Small intestine (tissue), 7 donors: ENCODE data around the gene NINJ2. TPM values are rescaled to one million over a fixed set of nuclear protein-coding genes. Genes with fewer than 3 reads are reported as not detected.

Experiments
- DNase-seq, 2 donors: peaks; one replicate each; pipeline versions ENCODE4 v3.0.0 to v3.0.0-alpha.2; 2013
- FAIRE-seq: peaks from 2 replicates; lab custom pipeline; 2012; peaks lifted over from hg19 to GRCh38; lab: Jason Lieb, UNC
- H3K27ac ChIP-seq, 3 donors: one replicate each; pipeline ENCODE4 v1.5.1; 2013; ENCODE audit warnings: low read length in 2 of 3, mild to moderate bottlenecking in 2 of 3, control low read depth in 1 of 3, inconsistent platforms in 1 of 3, low read depth in 1 of 3, moderate library complexity in 1 of 3
- H3K27me3 ChIP-seq, 3 donors: one replicate each; pipeline ENCODE4 v1.6.1; 2013; ENCODE audit warnings: low read length in 3 of 3, inconsistent platforms in 1 of 3; ENCODE audit not compliant: control insufficient read depth in 3 of 3, insufficient read depth in 3 of 3
- H3K36me3 ChIP-seq, 3 donors: one replicate each; pipeline ENCODE4 v1.6.1; 2013; ENCODE audit warnings: low read length in 3 of 3, inconsistent platforms in 1 of 3, low read depth in 1 of 3, mild to moderate bottlenecking in 1 of 3, moderate library complexity in 1 of 3; ENCODE audit not compliant: control insufficient read depth in 3 of 3, insufficient read depth in 2 of 3
- H3K4me1 ChIP-seq, 3 donors: one replicate each; pipeline ENCODE4 v1.6.1; 2013; ENCODE audit warnings: low read length in 2 of 3, inconsistent platforms in 1 of 3, low read depth in 1 of 3, mild to moderate bottlenecking in 1 of 3, moderate library complexity in 1 of 3; ENCODE audit not compliant: control insufficient read depth in 3 of 3, insufficient read depth in 2 of 3
- H3K4me3 ChIP-seq, 3 donors: one replicate each; pipeline ENCODE4 v1.5.1; 2013; ENCODE audit warnings: low read length in 3 of 3, control low read depth in 1 of 3, inconsistent platforms in 1 of 3, low read depth in 1 of 3, mild to moderate bottlenecking in 1 of 3, moderate library complexity in 1 of 3
- H3K9me3 ChIP-seq, 2 donors: one replicate each; pipeline ENCODE4 v1.6.1; 2013; ENCODE audit warnings: low read depth in 1 of 2, low read length in 1 of 2; ENCODE audit not compliant: control insufficient read depth in 2 of 2, insufficient read depth in 1 of 2
- WGBS, 3 donors: extraction: QIAGEN DNeasy Blood & Tissue Kit; methylation state at CpG; one replicate each; pipeline ENCODE4 v1.1.7; 2013; 5-methylcytosine and 5-hydroxymethylcytosine counted together
- polyA plus RNA-seq, 4 donors: library from polyadenylated mRNA; stranded (reverse) in 3 of 4; unstranded in 1 of 4; fragments of 200-250 nt in 3 of 4; fragments of 120-200 nt in 1 of 4; gene quantifications; one replicate each; pipeline versions ENCODE4 v1.2.1 to v1.2.3, GENCODE V29; 2013
- donor health status: healthy with polysubstance abuse.
- donor health status: control.
- donor health status: control.
- donor health status: Bipolar disorder and iron deficiency.
- donor health status: healthy.

The NINJ2 gene
- polyA plus RNA-seq, 4 donors, result 0.67 to 8.1 (median 3.8) TPM

DNA sequence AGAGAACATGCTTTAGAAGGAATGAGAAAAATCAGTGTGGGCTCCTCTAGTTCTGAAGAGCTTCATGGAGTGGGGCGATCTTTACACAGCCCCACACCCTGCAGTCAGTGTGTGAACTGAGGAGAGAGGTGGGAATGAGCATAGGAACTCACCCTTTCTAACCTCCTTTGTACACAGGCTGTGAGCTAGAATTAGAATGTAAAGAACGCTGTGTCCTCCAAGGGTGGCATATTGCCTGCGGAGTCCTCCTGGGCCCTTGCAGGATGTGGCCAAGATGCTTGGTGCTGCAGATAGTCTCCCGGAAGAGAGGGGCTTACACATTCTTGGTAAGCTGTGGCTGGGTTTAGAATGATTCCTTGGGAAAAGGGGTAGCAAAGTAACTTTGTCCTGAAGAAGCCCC, 43.9 kb downstream of the NINJ2 start:
- no peak overlapping the region for H3K27ac ChIP-seq
- no peaks in the 10 kb centered on the region for H3K27me3 ChIP-seq
- H3K4me3 ChIP-seq, result no peak overlapping the region
- WGBS, 3 donors, result 80 to 85% (median 85%) methylated on average over 4 of the region's 4 CpGs
- no peaks in the 10 kb centered on the region for H3K9me3 ChIP-seq
- no peak for FAIRE-seq
- no peaks in the 10 kb centered on the region for H3K4me1 ChIP-seq
- no peaks in the 10 kb centered on the region for H3K36me3 ChIP-seq
- no peak for DNase-seq

DNA sequence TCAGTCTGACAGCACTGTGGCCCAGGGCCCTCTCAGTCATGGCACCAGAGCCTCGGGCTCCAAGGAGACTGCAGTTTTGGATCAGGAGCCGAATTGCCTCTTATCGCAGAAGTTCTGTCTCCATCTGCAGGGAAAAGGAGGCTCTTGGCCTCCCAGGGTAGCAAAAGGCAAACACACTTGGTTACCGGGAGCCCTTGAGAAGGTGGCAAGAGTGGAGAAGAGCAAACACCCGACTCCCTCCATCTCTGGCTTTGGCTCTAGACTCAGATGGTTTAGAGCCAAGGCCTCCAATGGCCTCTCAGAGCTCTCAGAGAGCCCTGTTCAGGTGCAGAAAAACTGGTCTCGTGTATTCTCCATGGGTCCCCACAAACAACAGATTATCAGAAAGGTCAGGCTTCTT, 44.6 kb downstream of the NINJ2 start:
- H3K27me3 ChIP-seq, result no peaks in the 10 kb centered on the region
- DNase-seq (no peak), FAIRE-seq (no peak)
- no peaks in the 10 kb centered on the region for H3K4me1 ChIP-seq
- H3K4me3 ChIP-seq, result no peak overlapping the region
- no peak overlapping the region for H3K27ac ChIP-seq
- 85 to 93% (median 86%) methylated on average over 6 of the region's 6 CpGs for WGBS, 3 donors
- H3K36me3 ChIP-seq, result no peaks in the 10 kb centered on the region
- no peaks in the 10 kb centered on the region for H3K9me3 ChIP-seq

DNA sequence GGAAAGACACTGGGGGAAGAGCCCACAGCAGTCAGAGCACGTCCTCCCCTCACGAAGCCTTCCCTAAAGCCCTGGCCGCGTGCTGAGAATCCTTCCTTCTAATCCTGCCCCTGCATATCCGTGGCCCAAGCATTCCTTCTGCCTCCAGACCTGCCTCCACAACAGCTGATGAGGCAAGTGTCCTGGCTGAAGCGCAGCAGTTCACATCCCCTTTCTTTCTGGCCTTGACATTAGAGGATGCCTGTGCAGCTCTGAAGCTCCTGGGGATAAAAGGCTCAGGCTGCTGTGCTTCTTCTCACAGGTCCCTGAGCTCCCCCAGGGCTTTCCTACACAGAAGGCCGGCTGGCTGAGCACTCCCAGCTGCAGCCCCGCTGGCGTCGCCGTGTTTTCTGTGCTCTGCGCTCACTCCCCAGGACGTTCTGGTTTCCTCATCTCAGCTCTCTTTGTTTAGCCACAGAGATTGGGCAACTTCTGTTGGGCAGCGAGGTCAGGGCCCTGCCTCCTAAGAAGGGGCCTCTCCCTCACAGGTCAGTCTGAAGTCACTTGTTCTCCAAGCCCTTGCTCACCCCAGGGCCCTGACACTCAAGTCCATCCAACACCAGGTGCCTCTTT, 45.8 kb downstream of the NINJ2 start:
- H3K9me3 ChIP-seq, result no peaks in the 10 kb centered on the region
- H3K36me3 ChIP-seq, result no peaks in the 10 kb centered on the region
- DNase-seq (no peak), FAIRE-seq (no peak)
- WGBS, 3 donors, result 65 to 81% (median 81%) methylated on average over 14 of the region's 14 CpGs
- no peaks in the 10 kb centered on the region for H3K27me3 ChIP-seq
- no peaks in the 10 kb centered on the region for H3K4me1 ChIP-seq
- no peak overlapping the region for H3K4me3 ChIP-seq
- no peak overlapping the region for H3K27ac ChIP-seq

DNA sequence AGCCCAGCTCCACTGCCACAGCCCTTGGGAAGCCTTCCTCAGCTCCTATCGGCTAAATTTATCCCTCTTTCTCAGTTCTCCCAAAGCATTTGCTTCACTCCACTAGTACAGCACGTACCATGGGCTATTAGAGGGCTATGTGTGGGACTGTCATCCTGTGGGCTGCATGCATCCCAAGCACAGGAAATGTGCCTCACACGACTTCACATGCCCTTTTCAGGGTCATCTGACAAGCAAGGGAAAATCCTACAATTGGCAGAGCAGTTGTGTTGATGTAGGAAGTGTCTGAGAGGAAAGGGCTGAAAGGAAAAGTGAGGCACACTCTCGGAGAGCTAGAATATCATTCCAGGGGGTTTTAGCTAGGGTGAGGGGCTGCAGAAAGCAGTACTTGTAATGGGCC, 47.6 kb downstream of the NINJ2 start:
- Histone ChIP-seq H3K9me3 (peaks cover 0 to 3% of the 10 kb centered on the region in 2 donors), H3K4me3 (no peak overlapping the region), H3K4me1 (no peaks in the 10 kb centered on the region), H3K36me3 (no peaks in the 10 kb centered on the region), H3K27me3 (no peaks in the 10 kb centered on the region), H3K27ac (peak overlapping the region in 1 of 3 donors; percentile 12)
- WGBS, 3 donors, result 67 to 73% (median 72%) methylated on average over 4 of the region's 4 CpGs
- DNase-seq (no peak), FAIRE-seq (no peak)

DNA sequence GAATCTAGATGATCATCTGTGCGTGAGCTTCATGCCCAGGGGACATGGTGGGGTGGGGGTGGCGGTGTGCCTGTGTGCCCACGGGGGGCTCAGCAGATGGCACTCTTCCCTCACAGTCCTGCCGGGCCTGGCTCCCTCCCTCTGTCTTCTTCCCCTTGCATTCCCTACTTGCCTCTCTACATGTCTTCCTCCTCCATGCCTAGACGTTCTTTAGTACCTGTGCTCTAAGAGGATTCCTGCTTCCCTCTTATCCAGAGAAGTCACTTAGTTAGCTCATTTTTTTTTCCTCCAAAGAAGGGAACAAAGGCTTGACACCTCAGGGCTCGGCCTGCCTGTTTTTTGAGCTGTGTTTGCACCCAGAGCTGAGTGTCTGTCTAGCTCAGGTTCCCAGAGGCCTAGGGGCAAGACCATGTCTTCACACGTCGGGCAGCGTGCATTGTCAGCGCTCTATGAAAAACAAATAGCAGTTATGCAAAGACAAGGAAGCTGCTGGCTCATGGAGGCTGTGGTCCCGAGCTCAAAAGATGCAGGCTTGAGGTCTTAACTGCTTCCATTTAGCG, 48.8 kb downstream of the NINJ2 start:
- DNase-seq (no peak), FAIRE-seq (no peak)
- Histone ChIP-seq H3K27ac (no peak overlapping the region), H3K4me3 (no peak overlapping the region), H3K9me3 (peaks cover 0 to 3% of the 10 kb centered on the region in 2 donors), H3K4me1 (peaks cover 0 to 2% (median 0%) of the 10 kb centered on the region in 3 donors), H3K27me3 (no peaks in the 10 kb centered on the region), H3K36me3 (no peaks in the 10 kb centered on the region)
- 66 to 71% (median 71%) methylated on average over 11 to 12 of the region's 12 CpGs for WGBS, 3 donors

DNA sequence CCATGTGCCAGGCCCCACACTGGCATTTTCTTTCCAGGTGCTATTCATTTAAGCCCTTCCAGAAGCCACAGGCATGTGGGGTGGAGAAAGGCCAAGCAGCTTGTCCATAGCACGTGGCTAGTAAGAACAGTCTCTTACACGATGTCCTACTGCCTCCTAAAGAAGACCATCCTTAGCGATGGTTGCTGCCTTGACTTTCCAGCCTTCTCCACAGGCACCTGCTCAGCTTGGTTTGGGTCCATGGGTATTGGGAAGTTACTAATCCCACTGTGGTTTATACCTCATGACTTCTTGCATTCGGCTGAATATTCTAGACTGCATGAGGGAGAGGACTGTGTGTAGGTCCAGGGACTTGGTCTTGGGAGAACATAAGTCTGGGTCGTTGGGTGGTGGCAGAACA, 49.2 kb downstream of the NINJ2 start:
- WGBS, 3 donors, result 83 to 93% (median 86%) methylated on average over 5 of the region's 5 CpGs
- H3K27me3 ChIP-seq, result no peaks in the 10 kb centered on the region
- FAIRE-seq (no peak), DNase-seq (no peak)
- peaks cover 0 to 2% (median 0%) of the 10 kb centered on the region in 3 donors for H3K4me1 ChIP-seq
- peaks cover 0 to 3% of the 10 kb centered on the region in 2 donors for H3K9me3 ChIP-seq
- H3K4me3 ChIP-seq, result no peak overlapping the region
- H3K36me3 ChIP-seq, result no peaks in the 10 kb centered on the region
- no peak overlapping the region for H3K27ac ChIP-seq

DNA sequence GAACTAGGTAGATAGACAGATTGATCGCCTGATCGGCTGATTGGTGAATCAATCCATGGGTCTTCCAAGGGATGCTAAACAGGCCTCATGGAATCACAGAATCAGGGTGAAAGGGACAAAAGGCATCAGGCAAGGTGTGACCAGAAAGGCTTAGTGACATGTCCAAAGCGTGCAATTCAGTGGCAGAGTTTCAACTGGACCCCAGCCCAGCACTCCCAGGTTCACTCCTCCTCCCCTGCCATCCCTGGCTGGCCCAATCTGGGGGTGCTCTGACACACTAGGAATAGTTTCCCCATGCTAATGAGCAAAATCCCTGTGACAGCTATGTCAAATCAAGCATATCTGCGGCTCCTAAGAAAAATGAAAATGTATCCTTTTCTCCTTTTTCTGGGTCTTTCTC, 50.4 kb downstream of the NINJ2 start:
- Histone ChIP-seq H3K4me1 (peaks cover 0 to 2% (median 0%) of the 10 kb centered on the region in 3 donors), H3K4me3 (no peak overlapping the region), H3K9me3 (peaks cover 0 to 3% of the 10 kb centered on the region in 2 donors), H3K27ac (no peak overlapping the region), H3K27me3 (no peaks in the 10 kb centered on the region), H3K36me3 (no peaks in the 10 kb centered on the region)
- DNase-seq (no peak), FAIRE-seq (no peak)
- 90 to 95% (median 94%) methylated on average over 4 of the region's 4 CpGs for WGBS, 3 donors

DNA sequence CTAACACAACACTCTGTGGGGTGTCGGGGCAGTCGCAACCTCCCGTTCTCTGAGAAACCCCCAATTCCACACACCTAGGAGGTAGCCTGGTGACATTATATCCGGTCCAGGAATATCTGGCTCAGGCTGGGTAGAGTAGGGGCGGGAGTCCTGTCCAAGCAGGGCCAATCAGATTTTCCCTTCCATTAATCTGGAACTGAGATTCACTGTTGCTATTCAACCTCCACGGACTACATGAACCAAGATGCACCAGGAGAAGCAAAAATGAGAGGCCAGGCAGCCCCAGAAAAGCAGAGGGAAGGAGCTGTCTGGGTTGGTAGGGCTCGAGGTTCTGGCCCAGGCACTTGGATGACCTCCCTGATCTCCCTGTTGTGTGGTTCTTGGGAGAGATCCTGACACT, 51.0 kb downstream of the NINJ2 start:
- no peaks in the 10 kb centered on the region for H3K27me3 ChIP-seq
- peaks cover 0 to 2% (median 0%) of the 10 kb centered on the region in 3 donors for H3K4me1 ChIP-seq
- FAIRE-seq (no peak), DNase-seq (no peak)
- H3K4me3 ChIP-seq, result no peak overlapping the region
- WGBS, 3 donors, result 86 to 91% (median 88%) methylated on average over 7 of the region's 7 CpGs
- H3K36me3 ChIP-seq, result no peaks in the 10 kb centered on the region
- H3K27ac ChIP-seq, result no peak overlapping the region
- H3K9me3 ChIP-seq, result peaks cover 0 to 3% of the 10 kb centered on the region in 2 donors
